H1 (cell line): Measurements from ENCODE around the gene NRXN3. TPM values are rescaled to one million over a fixed set of nuclear protein-coding genes. Genes with fewer than 3 reads are reported as not detected.

Source experiments
- CTCF ChIA-PET: fragments of 300-600 bp; sonication (Branson Sonifier 250); formaldehyde crosslinking; loops from one replicate; lab custom pipeline; 2021; ENCODE audit not compliant: partially characterized antibody; lab: Charles Lee
- POLR2A ChIA-PET: fragments of 300-600 bp; sonication (Branson Sonifier 250); formaldehyde crosslinking; loops from one replicate; lab custom pipeline; 2021; ENCODE audit warnings: inconsistent platforms; ENCODE audit not compliant: partially characterized antibody; lab: Charles Lee
- DNase-seq, 2 experiments: peaks; one replicate each; pipeline versions ENCODE4 v3.0.0 to v3.0.0-alpha.2; 2010 to 2022; ENCODE audit warnings: low spot score in 2 of 2, low read depth in 1 of 2, mixed read lengths in 1 of 2
- FAIRE-seq: peaks from 2 replicates; lab custom pipeline; 2011; peaks lifted over from hg19 to GRCh38; lab: Jason Lieb, UNC
- H2AFZ ChIP-seq: 2 replicates; pipeline ENCODE4 v1.8.1; 2012; ENCODE audit warnings: low read length, inconsistent platforms
- H2AK5ac ChIP-seq: 2 replicates; pipeline ENCODE4 v1.6.1; 2013; ENCODE audit warnings: low read depth, low read length
- H2BK120ac ChIP-seq: replicated peaks from 2 replicates; pipeline ENCODE3; 2013; ENCODE audit warnings: low read depth, low read length, inconsistent platforms
- H2BK12ac ChIP-seq: 2 replicates; pipeline ENCODE4 v1.6.1; 2013; ENCODE audit warnings: low read depth, low read length
- H2BK15ac ChIP-seq: 2 replicates; pipeline ENCODE4 v1.6.1; 2013; ENCODE audit warnings: low read length
- H2BK20ac ChIP-seq: 2 replicates; pipeline ENCODE4 v1.6.1; 2013; ENCODE audit warnings: low read length
- H2BK5ac ChIP-seq: 2 replicates; pipeline ENCODE4 v1.6.1; 2013; ENCODE audit warnings: low read depth, low read length
- H3K14ac ChIP-seq: 2 replicates; pipeline ENCODE4 v1.6.1; 2013; ENCODE audit warnings: inconsistent platforms; ENCODE audit not compliant: insufficient read length
- H3K18ac ChIP-seq: 2 replicates; pipeline ENCODE4 v1.6.1; 2013; ENCODE audit warnings: low read length; ENCODE audit errors: extremely low read depth
- H3K23ac ChIP-seq: 2 replicates; pipeline ENCODE4 v1.6.1; 2013; ENCODE audit warnings: inconsistent platforms; ENCODE audit not compliant: insufficient read length
- H3K23me2 ChIP-seq: 2 replicates; pipeline ENCODE4 v1.6.1; 2013; ENCODE audit warnings: low read depth, low read length
- H3K27ac ChIP-seq: 2 replicates; pipeline ENCODE4 v1.6.1; 2011; ENCODE audit warnings: low read depth, low read length, inconsistent platforms
- H3K27me3 ChIP-seq, 4 experiments: replicated peaks in 1 of 4; 1 replicate in 1 of 4; 2 replicates in 3 of 4; pipeline versions ENCODE4 v1.6.1 to v1.8.1; 2011 to 2013; ENCODE audit warnings: low read length in 3 of 4, mild to moderate bottlenecking in 3 of 4, inconsistent platforms in 2 of 4, mixed read lengths in 2 of 4, moderate library complexity in 1 of 4; ENCODE audit not compliant: control insufficient read depth in 3 of 4, insufficient read depth in 3 of 4; ENCODE audit errors: extremely low read depth in 1 of 4
- H3K36me3 ChIP-seq, 4 experiments: 2 replicates each; pipeline versions ENCODE4 v1.6.1 to v1.8.1; 2011 to 2013; ENCODE audit warnings: mild to moderate bottlenecking in 4 of 4, low read length in 3 of 4, moderate library complexity in 2 of 4, control low read depth in 1 of 4, inconsistent platforms in 1 of 4; ENCODE audit not compliant: insufficient read depth in 4 of 4, control insufficient read depth in 2 of 4
- H3K4ac ChIP-seq: replicated peaks from 2 replicates; pipeline ENCODE3; 2013; ENCODE audit warnings: low read length, low read depth, mixed read lengths, inconsistent platforms; ENCODE audit not compliant: insufficient read length
- H3K4me1 ChIP-seq, 4 experiments: replicated peaks in 1 of 4; 1 replicate in 1 of 4; 2 replicates in 3 of 4; pipeline versions ENCODE4 v1.6.1 to v1.8.1; 2011 to 2013; ENCODE audit warnings: low read length in 3 of 4, inconsistent platforms in 2 of 4, mixed read lengths in 1 of 4; ENCODE audit not compliant: insufficient read depth in 4 of 4, control insufficient read depth in 3 of 4
- H3K4me2 ChIP-seq, 2 experiments: 2 replicates each; pipeline versions ENCODE4 v1.6.1 to v1.8.1; 2011 to 2013; ENCODE audit warnings: low read depth in 2 of 2, low read length in 2 of 2, control low read depth in 1 of 2, inconsistent platforms in 1 of 2, mild to moderate bottlenecking in 1 of 2; ENCODE audit not compliant: insufficient read depth in 1 of 2
- H3K4me3 ChIP-seq, 4 experiments: fragments of 200-600, 300-600 bp in 1 of 4; sonication (generic), shearing (Covaris generic), sonication (Bioruptor Twin) in 1 of 4; 2 replicates each; pipeline versions ENCODE4 v1.5.1 to v1.8.1; 2011 to 2016; ENCODE audit warnings: low read length in 4 of 4, low read depth in 3 of 4, control low read depth in 2 of 4, inconsistent platforms in 2 of 4, mild to moderate bottlenecking in 2 of 4, mixed read lengths in 1 of 4, moderate library complexity in 1 of 4; ENCODE audit not compliant: insufficient read depth in 2 of 4; ENCODE audit errors: extremely low read depth in 1 of 4
- H3K56ac ChIP-seq: replicated peaks from 2 replicates; pipeline ENCODE3; 2013; ENCODE audit warnings: low read depth, mild to moderate bottlenecking, mixed read lengths, low read length, inconsistent platforms; ENCODE audit not compliant: insufficient read length
- H3K79me1 ChIP-seq: 2 replicates; pipeline ENCODE4 v1.6.1; 2013; ENCODE audit warnings: low read depth, low read length, control low read depth
- H3K79me2 ChIP-seq, 2 experiments: 2 replicates each; pipeline versions ENCODE4 v1.6.1 to v1.8.1; 2012 to 2013; ENCODE audit warnings: low read length in 2 of 2, mild to moderate bottlenecking in 2 of 2, inconsistent platforms in 1 of 2; ENCODE audit not compliant: insufficient read depth in 2 of 2, control insufficient read depth in 1 of 2
- H3K9ac ChIP-seq, 4 experiments: replicated peaks in 1 of 4; 1 replicate in 1 of 4; 2 replicates in 3 of 4; pipeline versions ENCODE4 v1.6.1 to v1.8.1; 2011 to 2013; ENCODE audit warnings: low read depth in 3 of 4, low read length in 3 of 4, control low read depth in 2 of 4, mild to moderate bottlenecking in 2 of 4, moderate library complexity in 2 of 4, inconsistent platforms in 1 of 4; ENCODE audit errors: extremely low read depth in 1 of 4
- H3K9me3 ChIP-seq, 2 experiments: 2 replicates each; pipeline versions ENCODE4 v1.6.1 to v1.8.1; 2012 to 2013; ENCODE audit warnings: mild to moderate bottlenecking in 2 of 2, moderate library complexity in 2 of 2, control low read depth in 1 of 2, inconsistent platforms in 1 of 2, low read depth in 1 of 2, low read length in 1 of 2, mixed read lengths in 1 of 2; ENCODE audit not compliant: insufficient read depth in 2 of 2
- H4K20me1 ChIP-seq, 2 experiments: replicated peaks in 1 of 2; 2 replicates each; pipeline versions ENCODE3 to v1.8.1; 2011 to 2013; ENCODE audit warnings: inconsistent platforms in 2 of 2, low read length in 2 of 2, mild to moderate bottlenecking in 1 of 2; ENCODE audit not compliant: insufficient read depth in 2 of 2, control insufficient read depth in 1 of 2
- H4K5ac ChIP-seq: 2 replicates; pipeline ENCODE4 v1.6.1; 2013; ENCODE audit warnings: low read length, low read depth, mixed read lengths, inconsistent platforms; ENCODE audit not compliant: insufficient read length
- H4K8ac ChIP-seq: 2 replicates; pipeline ENCODE4 v1.8.0; 2013; ENCODE audit warnings: mild to moderate bottlenecking, moderate library complexity, low read length, inconsistent platforms; ENCODE audit not compliant: insufficient read depth; ENCODE audit errors: extremely low read depth
- H4K91ac ChIP-seq: replicated peaks from 2 replicates; pipeline ENCODE3; 2013; ENCODE audit warnings: low read length, mixed read lengths, inconsistent platforms; ENCODE audit not compliant: insufficient read length
- BRCA1 ChIP-seq: IDR thresholded peaks from 2 replicates; pipeline ENCODE4 v1.6.1; 2012; ENCODE audit warnings: low read depth, low read length, improper control_type of control experiment
- WGBS, 2 experiments: shearing (Covaris generic) in 1 of 2; methylation state at CpG; one replicate each; pipeline versions ENCODE4 v1.1.6 to v1.1.7; 2013 to 2015; ENCODE audit warnings: low lambda C conversion rate in 2 of 2, mixed read lengths in 2 of 2, inconsistent platforms in 1 of 2, low coverage in 1 of 2, missing lambda C conversion rate in 1 of 2; ENCODE audit not compliant: insufficient replicate concordance in 2 of 2, insufficient coverage in 1 of 2, insufficient read length in 1 of 2; ENCODE audit errors: extremely low coverage in 1 of 2, missing lambda C conversion rate in 1 of 2; 5-methylcytosine and 5-hydroxymethylcytosine counted together
- polyA plus RNA-seq, 7 experiments: library from polyadenylated mRNA; depleted of rRNA in 3 of 7; stranded (reverse) in 5 of 7; unstranded in 2 of 7; fragments of >200 nt in 5 of 7; fragments of 200-250 nt in 2 of 7; gene quantifications; 1 replicate in 5 of 7; 2 replicates in 1 of 7; 4 replicates in 1 of 7; pipeline versions ENCODE4 v1.2.1 to v1.2.3, GENCODE V29; 2011 to 2013; ENCODE audit warnings: missing spikeins in 2 of 7, mixed read lengths in 2 of 7
- total RNA-seq: library from RNA; stranded (reverse); fragmentation: NEBNext Ultra II Directional; extraction: Animal tissue kit (Norgen Biotek cat#: 25700); gene quantifications from 2 replicates; pipeline ENCODE4 v1.2.1, GENCODE V29; 2021
- TF ChIP-seq, protein P1 (sequence below), 3 experiments: IDR thresholded peaks; 1 replicate in 2 of 3; 2 replicates in 1 of 3; pipeline versions ENCODE4 v1.5.1 to v1.6.1; 2011; ENCODE audit warnings: low read length in 3 of 3, mild to moderate bottlenecking in 3 of 3, inconsistent platforms in 2 of 3, low read depth in 1 of 3, moderate library complexity in 1 of 3; ENCODE audit not compliant: insufficient read depth in 1 of 3; ENCODE audit errors: control extremely low read depth in 1 of 3
- TF ChIP-seq, protein P2 (sequence below): IDR thresholded peaks from 2 replicates; pipeline ENCODE4 v1.6.1; 2011; ENCODE audit warnings: low read length, improper control_type of control experiment

NRXN3 gene
- total and polyA plus RNA-seq, 2 of the 8 experiments (the other 6 are each of a cell fraction or from before 2014, with no cell fraction given): 2.6 to 4.1 TPM

DNA sequence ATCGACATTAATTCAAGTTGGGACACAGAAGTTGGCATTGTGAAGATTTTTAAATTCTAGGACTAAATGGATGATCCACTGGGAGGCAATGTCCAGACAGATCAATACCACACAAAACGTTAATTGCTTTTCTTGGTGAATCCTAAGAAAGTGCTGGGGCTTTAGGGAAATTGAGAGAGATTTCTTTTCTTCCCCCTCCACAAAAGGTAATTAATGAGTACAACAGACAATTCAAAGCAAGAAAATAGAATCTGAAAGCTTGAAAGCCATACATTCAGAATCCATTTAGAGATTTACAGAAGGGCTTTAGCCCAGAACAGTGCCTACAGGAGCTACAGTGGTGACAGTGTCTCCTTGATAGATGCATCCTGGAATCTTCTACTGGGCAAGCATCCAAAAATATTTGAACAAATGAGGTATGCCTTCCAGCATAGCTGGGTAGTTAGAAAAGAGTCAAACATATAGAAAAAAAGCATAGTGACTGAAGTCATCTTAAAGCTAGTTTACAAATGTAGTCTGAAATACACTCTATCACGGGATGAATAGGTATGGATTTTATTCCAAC lies 1323.0 kb downstream of the NRXN3 start:
- no peak overlapping the region for H2BK20ac ChIP-seq
- no peak overlapping the region for H2BK5ac ChIP-seq
- H3K14ac ChIP-seq: no peak overlapping the region
- no peaks in the 10 kb centered on the region for H3K79me2 ChIP-seq
- H4K20me1 ChIP-seq: no peaks in the 10 kb centered on the region
- DNase-seq (no peak), FAIRE-seq (no peak)
- POLR2A ChIA-PET: no interaction called here
- no peak overlapping the region for H3K23ac ChIP-seq
- H3K27ac ChIP-seq: no peak overlapping the region
- H3K27me3 ChIP-seq: no peaks in the 10 kb centered on the region
- no peak overlapping the region for H2BK15ac ChIP-seq
- H2AFZ ChIP-seq: no peak overlapping the region
- no peak overlapping the region for H3K9ac ChIP-seq
- H3K4me1 ChIP-seq: no peaks in the 10 kb centered on the region
- H3K18ac ChIP-seq: no peak overlapping the region
- H3K4ac ChIP-seq: no peak overlapping the region
- no peaks in the 10 kb centered on the region for H3K23me2 ChIP-seq
- no peak overlapping the region for H3K56ac ChIP-seq
- H3K4me3 ChIP-seq: no peak overlapping the region
- H3K79me1 ChIP-seq: no peaks in the 10 kb centered on the region
- H2AK5ac ChIP-seq: no peak overlapping the region
- WGBS, 2 experiments: 88% methylated on average over 3 of the region's 3 CpGs; no CpG with 5 or more reads in 1 of the 2 experiments
- no peak overlapping the region for H4K8ac ChIP-seq
- H3K4me2 ChIP-seq: no peak overlapping the region
- H4K91ac ChIP-seq: no peak overlapping the region
- H2BK120ac ChIP-seq: no peak overlapping the region
- H4K5ac ChIP-seq: no peak overlapping the region
- no peaks in the 10 kb centered on the region for H3K9me3 ChIP-seq
- H3K36me3 ChIP-seq: no peaks in the 10 kb centered on the region
- CTCF ChIA-PET: no interaction called here
- H2BK12ac ChIP-seq: no peak overlapping the region
- no peak for TF ChIP-seq BRCA1
- TF ChIP-seq, protein P1, sequence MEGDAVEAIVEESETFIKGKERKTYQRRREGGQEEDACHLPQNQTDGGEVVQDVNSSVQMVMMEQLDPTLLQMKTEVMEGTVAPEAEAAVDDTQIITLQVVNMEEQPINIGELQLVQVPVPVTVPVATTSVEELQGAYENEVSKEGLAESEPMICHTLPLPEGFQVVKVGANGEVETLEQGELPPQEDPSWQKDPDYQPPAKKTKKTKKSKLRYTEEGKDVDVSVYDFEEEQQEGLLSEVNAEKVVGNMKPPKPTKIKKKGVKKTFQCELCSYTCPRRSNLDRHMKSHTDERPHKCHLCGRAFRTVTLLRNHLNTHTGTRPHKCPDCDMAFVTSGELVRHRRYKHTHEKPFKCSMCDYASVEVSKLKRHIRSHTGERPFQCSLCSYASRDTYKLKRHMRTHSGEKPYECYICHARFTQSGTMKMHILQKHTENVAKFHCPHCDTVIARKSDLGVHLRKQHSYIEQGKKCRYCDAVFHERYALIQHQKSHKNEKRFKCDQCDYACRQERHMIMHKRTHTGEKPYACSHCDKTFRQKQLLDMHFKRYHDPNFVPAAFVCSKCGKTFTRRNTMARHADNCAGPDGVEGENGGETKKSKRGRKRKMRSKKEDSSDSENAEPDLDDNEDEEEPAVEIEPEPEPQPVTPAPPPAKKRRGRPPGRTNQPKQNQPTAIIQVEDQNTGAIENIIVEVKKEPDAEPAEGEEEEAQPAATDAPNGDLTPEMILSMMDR (IDR thresholded peaks at IDR 0.05; ENCODE audit: control extremely low read depth in 1 of 3, insufficient read depth in 1 of 3, low read depth in 1 of 3, low read length in 3 of 3): no peak
- TF ChIP-seq, protein P2, sequence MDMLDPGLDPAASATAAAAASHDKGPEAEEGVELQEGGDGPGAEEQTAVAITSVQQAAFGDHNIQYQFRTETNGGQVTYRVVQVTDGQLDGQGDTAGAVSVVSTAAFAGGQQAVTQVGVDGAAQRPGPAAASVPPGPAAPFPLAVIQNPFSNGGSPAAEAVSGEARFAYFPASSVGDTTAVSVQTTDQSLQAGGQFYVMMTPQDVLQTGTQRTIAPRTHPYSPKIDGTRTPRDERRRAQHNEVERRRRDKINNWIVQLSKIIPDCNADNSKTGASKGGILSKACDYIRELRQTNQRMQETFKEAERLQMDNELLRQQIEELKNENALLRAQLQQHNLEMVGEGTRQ: no peak
